ENCODE results near the gene LRRN2. TPM values are rescaled to one million over a fixed set of nuclear protein-coding genes. Genes with fewer than 3 reads are reported as not detected.
"Not testable (repeated sequence)": the region's sequence is repeated elsewhere in the genome, so short reads cannot be mapped to it uniquely, and the experiment has no call there.

LRRN2 gene
- 10 to 100 TPM; 11.3 to 15.3 (median 12.6) TPM for polyA plus RNA-seq (ENCODE audit: insufficient read length in 4 of 4)

GRCh38 chr1:204685236-204686006 is at the start of gene LRRN2:
LRRN2 (minus strand) TSS chr1:204685738; CDS start chr1:204619992, 65,746 bp downstream.
- DNase-seq (ENCODE audit: low read depth in 4 of 4, low spot score in 2 of 4): no peak

GRCh38 chr1:204735042-204735441 is 49.5 kb upstream of the LRRN2 start:
- DNase-seq (ENCODE audit: low read depth in 4 of 4, low spot score in 2 of 4): no peak

GRCh38 chr1:204733869-204734596 is 48.5 kb upstream of the LRRN2 start:
- no peak for DNase-seq (ENCODE audit: low read depth in 4 of 4, low spot score in 2 of 4)

GRCh38 chr1:204733289-204733688 is 47.8 kb upstream of the LRRN2 start:
- no peak for DNase-seq (ENCODE audit: low read depth in 4 of 4, low spot score in 2 of 4)

GRCh38 chr1:204731985-204732575 is 46.5 kb upstream of the LRRN2 start:
- DNase-seq (ENCODE audit: low read depth in 4 of 4, low spot score in 2 of 4): no peak

GRCh38 chr1:204731509-204731908 is 46.0 kb upstream of the LRRN2 start:
- DNase-seq (ENCODE audit: low read depth in 4 of 4, low spot score in 2 of 4): no peak

GRCh38 chr1:204730826-204731459 is 45.4 kb upstream of the LRRN2 start:
- no peak for DNase-seq (ENCODE audit: low read depth in 4 of 4, low spot score in 2 of 4)

GRCh38 chr1:204729516-204729915 is 44.0 kb upstream of the LRRN2 start:
- no peak for DNase-seq (ENCODE audit: low read depth in 4 of 4, low spot score in 2 of 4)

GRCh38 chr1:204728456-204728855 is 42.9 kb upstream of the LRRN2 start:
- DNase-seq (ENCODE audit: low read depth in 4 of 4, low spot score in 2 of 4): no peak

- DNase-seq (ENCODE audit: low read depth in 4 of 4, low spot score in 2 of 4): no peak
These were observed 42.5 kb upstream of the LRRN2 start for GRCh38 chr1:204728045-204728444.

- DNase-seq (ENCODE audit: low read depth in 4 of 4, low spot score in 2 of 4): not testable (repeated sequence)
These were observed 41.9 kb upstream of the LRRN2 start for GRCh38 chr1:204727438-204727837.

GRCh38 chr1:204726478-204726877 is 40.9 kb upstream of the LRRN2 start:
- no peak for DNase-seq (ENCODE audit: low read depth in 4 of 4, low spot score in 2 of 4)

GRCh38 chr1:204725821-204726448 is 40.4 kb upstream of the LRRN2 start:
- no peak for DNase-seq (ENCODE audit: low read depth in 4 of 4, low spot score in 2 of 4)

- no peak for DNase-seq (ENCODE audit: low read depth in 4 of 4, low spot score in 2 of 4)
These were observed 37.7 kb upstream of the LRRN2 start for GRCh38 chr1:204723131-204723787.

- no peak for DNase-seq (ENCODE audit: low read depth in 4 of 4, low spot score in 2 of 4)
These were observed 36.0 kb upstream of the LRRN2 start for GRCh38 chr1:204721373-204722055.

GRCh38 chr1:204716660-204717059 is 31.1 kb upstream of the LRRN2 start:
- DNase-seq (ENCODE audit: low read depth in 4 of 4, low spot score in 2 of 4): no peak

- DNase-seq (ENCODE audit: low read depth in 4 of 4, low spot score in 2 of 4): no peak
These were observed 29.4 kb upstream of the LRRN2 start for GRCh38 chr1:204714861-204715511.

- no peak for DNase-seq (ENCODE audit: low read depth in 4 of 4, low spot score in 2 of 4)
These were observed 28.8 kb upstream of the LRRN2 start for GRCh38 chr1:204714194-204714860.

Data from left renal cortex interstitium (tissue), 4 donors.